HepG2 (cell line): ENCODE results near the gene GRHL3. TPM values are rescaled to one million over a fixed set of nuclear protein-coding genes. Genes with fewer than 3 reads are reported as not detected.

ENCODE experiments used
- ATAC-seq: fragments of 200-7000 bp; cut with Tn5 transposase; 3 replicates; pipeline ENCODE4 v1.9.1; 2020; ENCODE audit warnings: mild to moderate bottlenecking, moderate library complexity
- BruUV-seq: library from RNA; stranded (reverse); fragments of 400-500 nt; replicated peaks from 2 replicates; lab custom pipeline; 2021; lab: Mats Ljungman, UMichigan
- CTCF ChIA-PET: fragments of 300-600 bp; formaldehyde crosslinking; extraction: SDS; loops from one replicate; lab custom pipeline; 2021; ENCODE audit warnings: low total read pairs, inconsistent platforms, low intra/inter-chr PET ratio; lab: Yijun Ruan, JAX
- POLR2A ChIA-PET: fragments of 350-600 bp; sonication (Branson Sonifier 250); formaldehyde crosslinking; loops from one replicate; lab custom pipeline; 2020; ENCODE audit warnings: antibody characterized with exemption, inconsistent platforms; lab: Yijun Ruan, JAX
- DNase-seq: peaks from one replicate; pipeline ENCODE4 v3.0.0-alpha.2; 2015; ENCODE audit warnings: low spot score
- FAIRE-seq: peaks from 3 replicates; lab custom pipeline; 2011; peaks lifted over from hg19 to GRCh38; lab: Jason Lieb, UNC
- H2AFZ ChIP-seq: one replicate; pipeline ENCODE4 v1.6.1; 2011; ENCODE audit warnings: low read length, inconsistent platforms
- H3K27ac ChIP-seq: fragments of 300-600 bp; 3 replicates; pipeline ENCODE4 v1.8.0; 2011; ENCODE audit warnings: mixed run types, mild to moderate bottlenecking, mixed read lengths, low read length, inconsistent platforms; ENCODE audit not compliant: insufficient read depth; ENCODE audit errors: extremely low read length
- H3K27me3 ChIP-seq, 2 experiments: fragments of 200-600 bp in 1 of 2; 2 replicates in 1 of 2; 3 replicates in 1 of 2; pipeline versions ENCODE4 v1.6.0 to v1.8.0; 2011; ENCODE audit warnings: low read length in 2 of 2, mild to moderate bottlenecking in 2 of 2, moderate library complexity in 2 of 2, inconsistent platforms in 1 of 2; ENCODE audit not compliant: insufficient read depth in 2 of 2, control insufficient read depth in 1 of 2
- H3K36me3 ChIP-seq, 2 experiments: fragments of 200-600 bp in 1 of 2; replicated peaks in 1 of 2; 2 replicates in 1 of 2; 3 replicates in 1 of 2; pipeline versions ENCODE4 v1.5.1 to v1.8.0; 2011; ENCODE audit warnings: low read length in 2 of 2, inconsistent platforms in 1 of 2; ENCODE audit not compliant: insufficient read depth in 2 of 2, control insufficient read depth in 1 of 2
- H3K4me1 ChIP-seq: 2 replicates; pipeline ENCODE4 v1.5.1; 2012; ENCODE audit warnings: low read length, inconsistent platforms; ENCODE audit not compliant: insufficient read depth
- H3K4me2 ChIP-seq: 2 replicates; pipeline ENCODE4 v1.6.0; 2011; ENCODE audit warnings: low read depth, low read length, inconsistent platforms
- H3K4me3 ChIP-seq, 3 experiments: fragments of 200-600 bp in 1 of 3; sonication (generic), shearing (Covaris generic) in 1 of 3; replicated peaks in 1 of 3; 2 replicates each; pipeline ENCODE4 v1.5.1; 2011 to 2016; ENCODE audit warnings: low read length in 3 of 3, inconsistent platforms in 2 of 3, low read depth in 2 of 3, mild to moderate bottlenecking in 2 of 3, control low read depth in 1 of 3, mixed read lengths in 1 of 3; ENCODE audit not compliant: insufficient read depth in 1 of 3
- H3K79me2 ChIP-seq: one replicate; pipeline ENCODE4 v1.6.1; 2011; ENCODE audit warnings: low read length, inconsistent platforms; ENCODE audit not compliant: insufficient read depth
- H3K9ac ChIP-seq: 2 replicates; pipeline ENCODE4 v1.6.0; 2011; ENCODE audit warnings: mild to moderate bottlenecking, low read depth, low read length, inconsistent platforms; ENCODE audit not compliant: insufficient read depth
- H3K9me3 ChIP-seq: 2 replicates; pipeline ENCODE4 v1.5.1; 2012; ENCODE audit warnings: mild to moderate bottlenecking, low read length
- H4K20me1 ChIP-seq: 2 replicates; pipeline ENCODE4 v1.6.0; 2011; ENCODE audit warnings: inconsistent platforms, mild to moderate bottlenecking, low read length, moderate library complexity; ENCODE audit not compliant: insufficient read depth
- AKAP8 ChIP-seq: sonication (generic); formaldehyde crosslinking; IDR thresholded peaks from 2 replicates; pipeline ENCODE4 v1.5.1; 2020; ENCODE audit warnings: mild to moderate bottlenecking, missing genetic modification reagents
- KDM2A ChIP-seq: sonication (generic); formaldehyde crosslinking; IDR thresholded peaks from 2 replicates; pipeline ENCODE4 v1.4.0; 2020; ENCODE audit warnings: low read depth, missing genetic modification reagents, borderline replicate concordance
- ONECUT2 ChIP-seq: sonication (generic); formaldehyde crosslinking; IDR thresholded peaks from 2 replicates; pipeline ENCODE4 v1.4.0; 2020; ENCODE audit warnings: missing genetic modification reagents
- PRDM10 ChIP-seq: sonication (generic); formaldehyde crosslinking; IDR thresholded peaks from 2 replicates; pipeline ENCODE4 v1.4.0; 2020; ENCODE audit warnings: low read depth, missing genetic modification reagents
- RFXAP ChIP-seq: sonication (generic); formaldehyde crosslinking; IDR thresholded peaks from 2 replicates; pipeline ENCODE4 v1.4.0; 2020; ENCODE audit warnings: missing genetic modification reagents, borderline replicate concordance
- SKIL ChIP-seq: sonication (generic); formaldehyde crosslinking; IDR thresholded peaks from 2 replicates; pipeline ENCODE4 v1.8.0; 2022; ENCODE audit warnings: missing genetic modification reagents, mild to moderate bottlenecking, moderate library complexity, borderline replicate concordance
- ZNF280B ChIP-seq: sonication (generic); formaldehyde crosslinking; IDR thresholded peaks from 2 replicates; pipeline ENCODE4 v1.5.0; 2020; ENCODE audit warnings: missing genetic modification reagents, mild to moderate bottlenecking, borderline replicate concordance
- ZNF784 ChIP-seq: sonication (generic); formaldehyde crosslinking; IDR thresholded peaks from 2 replicates; pipeline ENCODE4 v1.5.1; 2020; ENCODE audit warnings: missing genetic modification reagents, mild to moderate bottlenecking, borderline replicate concordance
- WGBS: methylation state at CpG from one replicate; pipeline ENCODE4 v1.1.6; 2017; ENCODE audit warnings: low lambda C conversion rate; 5-methylcytosine and 5-hydroxymethylcytosine counted together
- in situ Hi-C: cut with HindIII; loops from 2 replicates; pipeline ENCODE4 v1.10.0; 2017; ENCODE audit warnings: low pct_unique_long_range_greater_than_20kb; ENCODE audit not compliant: extremely low pct_ligation_motif_present
- intact Hi-C: fragments of 100-400 bp; cut with micrococcal nuclease; formaldehyde crosslinking; loops from one replicate; pipeline ENCODE4 v1.10.0; 2022; ENCODE audit not compliant: unreplicated experiment
- polyA plus RNA-seq, 8 experiments: library from polyadenylated mRNA; depleted of rRNA in 3 of 8; stranded (reverse) in 7 of 8; unstranded in 1 of 8; fragments of >200 nt; fragmentation: Illumina TruSeq in 4 of 8; extraction: Trizol in 4 of 8; gene quantifications; 2 replicates each; pipeline versions ENCODE4 v1.2.1 to v1.2.3, GENCODE V29; 2011 to 2016; ENCODE audit warnings: low read depth in 4 of 8, missing spikeins in 1 of 8, mixed read lengths in 1 of 8; ENCODE audit not compliant: insufficient read depth in 1 of 8
- total RNA-seq, 5 experiments: library from RNA; depleted of rRNA; stranded (reverse); fragments of >200 nt; fragmentation: Illumina TruSeq; extraction: Trizol; gene quantifications; 2 replicates each; pipeline ENCODE4 v1.2.3, GENCODE V29; 2016; ENCODE audit warnings: low read depth in 1 of 5

The GRHL3 gene
- total and polyA plus RNA-seq, 2 of the 13 experiments (the other 11 are each of a cell fraction or from before 2014, with no cell fraction given): not detected

GRCh38 chr1:24303600-24303999 is 15.6 kb upstream of the GRHL3 start:
- in situ Hi-C loops: no loop called here
- BruUV-seq: no TSS peak

More at GRCh38 chr1:24303600-24303999, 15.6 kb upstream of the GRHL3 start:
- Histone ChIP-seq H3K27ac (no peak overlapping the region), H3K4me3 (no peak overlapping the region), H3K79me2 (no peaks in the 10 kb centered on the region), H2AFZ (no peak overlapping the region), H3K9ac (no peak overlapping the region), H3K4me1 (no peaks in the 10 kb centered on the region), H3K4me2 (no peak overlapping the region), H3K9me3 (no peaks in the 10 kb centered on the region), H3K27me3 (peaks cover 1 to 42% of the 10 kb centered on the region in 2 experiments; a peak in 4 of 5 replicates), H3K36me3 (no peaks in the 10 kb centered on the region), H4K20me1 (no peaks in the 10 kb centered on the region)
- no peak for FAIRE-seq
- no peak for DNase-seq
- ChIA-PET CTCF (no interaction called here), POLR2A (no interaction called here)
- 34% methylated on average over 4 of the region's 4 CpGs for WGBS
- ATAC-seq: no peak
- TF ChIP-seq ONECUT2 (no peak), SKIL (CRISPR knock-in tag) (no peak), RFXAP (CRISPR knock-in tag) (no peak), PRDM10 (CRISPR knock-in tag) (no peak), ZNF784 (CRISPR knock-in tag) (no peak), AKAP8 (CRISPR knock-in tag) (no peak), KDM2A (CRISPR knock-in tag) (no peak), ZNF280B (no peak)
- intact Hi-C loops: no loop called here
